ENCODE measurements around the gene GFPT1. TPM values are rescaled to one million over a fixed set of nuclear protein-coding genes. Genes with fewer than 3 reads are reported as not detected.

Gene GFPT1
- total RNA-seq, 1 donor from 2014 or later = 80.7 TPM

GRCh38 chr2:69330781-69331180 is 56.2 kb downstream of the GFPT1 start:
- no peak for DNase-seq (ENCODE audit: low read depth)

GRCh38 chr2:69322631-69323030 is 64.4 kb downstream of the GFPT1 start:
- no peak for DNase-seq (ENCODE audit: low read depth)

DNA sequence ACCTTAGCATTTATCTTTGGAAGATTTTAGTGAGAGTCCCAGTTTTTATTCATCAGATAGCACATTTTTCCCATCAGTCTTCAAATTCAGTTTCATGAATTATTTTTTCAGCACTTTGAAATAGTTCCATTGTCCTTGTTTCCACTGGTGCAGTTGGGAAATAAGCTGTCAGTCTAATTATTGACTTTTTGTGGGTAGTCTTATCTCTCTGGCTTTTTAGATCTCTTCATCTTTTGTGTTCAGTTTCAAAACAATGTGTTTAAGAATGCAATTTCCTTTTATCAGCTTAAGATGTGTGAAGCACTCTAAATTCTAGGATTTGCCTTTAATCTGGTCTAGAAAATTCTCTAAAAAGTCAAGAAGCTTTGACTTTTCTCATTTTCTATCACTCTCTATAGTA is 70.5 kb downstream of the GFPT1 start:
- no peak for DNase-seq (ENCODE audit: low read depth)

DNA sequence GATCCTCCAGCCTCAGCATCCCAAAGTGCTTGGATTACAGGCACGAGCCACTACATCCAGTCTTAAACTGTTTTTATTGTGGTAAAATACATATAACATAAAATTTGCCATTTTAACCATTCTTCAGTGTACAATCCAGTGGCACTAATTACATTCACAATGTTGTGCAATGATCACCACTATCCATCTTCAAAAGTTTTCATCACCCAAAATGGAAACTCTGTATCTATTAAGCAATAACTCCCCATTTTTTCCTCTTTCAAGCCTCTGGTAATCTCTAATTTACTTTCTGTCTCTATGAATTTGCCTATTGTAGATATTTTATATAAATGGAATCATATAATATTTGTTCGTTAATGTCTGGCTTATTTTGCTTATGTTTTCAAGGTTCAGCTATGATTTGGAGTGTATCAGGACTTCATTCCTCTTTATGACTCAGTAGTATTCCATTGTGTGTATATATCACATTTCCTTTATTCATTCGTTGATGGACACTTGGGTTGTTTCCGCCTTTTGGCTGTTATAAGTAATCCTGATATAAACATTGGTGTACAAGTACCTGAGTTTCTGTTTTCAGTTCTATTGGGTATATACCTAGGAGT is 71.8 kb downstream of the GFPT1 start:
- DNase-seq (ENCODE audit: low read depth) = no peak

DNA sequence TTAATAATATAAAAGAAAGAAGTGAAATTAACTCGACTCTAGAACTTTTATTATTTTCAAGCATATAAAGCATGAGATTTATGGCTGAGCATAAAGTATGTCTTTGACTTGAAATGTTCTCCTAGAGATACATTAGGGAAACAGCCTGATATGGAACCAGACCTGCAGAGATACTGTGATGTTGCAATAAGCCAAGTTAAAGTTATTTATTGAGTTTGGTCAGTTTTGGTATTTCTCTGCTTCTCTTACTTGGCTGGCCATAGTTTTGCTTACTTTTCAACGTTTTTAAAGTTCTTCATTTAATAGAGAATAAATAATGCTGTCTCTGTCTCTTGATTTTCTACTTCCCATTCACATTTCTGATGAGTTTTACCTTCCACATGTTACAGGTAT is 76.0 kb downstream of the GFPT1 start:
- no peak for DNase-seq (ENCODE audit: low read depth)

DNA sequence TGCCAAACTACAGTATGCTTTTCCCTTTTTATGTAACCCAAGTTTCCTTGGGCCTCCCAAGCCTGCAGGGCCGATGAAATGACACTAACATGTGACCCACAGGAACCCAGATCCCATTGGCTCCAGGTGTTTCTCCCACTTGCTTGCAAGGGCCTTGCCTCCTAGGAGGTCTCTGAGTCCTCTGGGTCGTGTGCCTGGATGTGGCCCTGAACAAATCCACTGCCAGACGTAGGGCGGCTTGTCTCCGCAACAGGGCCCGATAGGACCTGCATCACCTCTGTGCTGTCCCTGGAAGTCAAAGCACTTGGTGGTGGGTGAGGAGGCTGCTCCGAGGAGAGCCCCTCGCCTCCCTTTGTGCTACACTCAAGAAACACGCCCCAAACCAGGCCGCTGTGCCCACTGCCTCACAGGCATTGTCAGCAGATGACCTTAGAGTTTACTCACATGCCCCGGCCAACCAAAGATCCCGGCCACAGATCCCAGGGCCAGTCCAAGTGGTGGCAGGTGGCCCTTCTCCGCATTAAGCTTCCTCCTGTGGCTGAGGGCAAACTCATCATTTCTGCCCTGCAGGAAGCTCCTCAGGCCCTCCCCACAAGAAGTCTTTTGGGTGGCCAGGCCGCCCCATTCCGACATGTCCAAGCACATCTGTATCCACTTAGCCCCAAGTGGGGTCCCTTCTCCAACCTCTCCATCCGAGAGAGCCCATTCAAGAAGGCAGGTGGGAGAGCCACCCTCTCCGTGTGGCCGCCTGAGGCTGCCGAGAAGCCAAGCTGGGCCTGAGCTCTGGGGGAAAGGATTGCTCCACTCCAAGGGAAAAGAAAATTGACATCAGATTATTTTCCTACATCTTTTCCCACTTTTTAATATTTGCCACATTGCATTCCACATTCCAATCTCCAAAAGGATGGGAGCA is 76.7 kb downstream of the GFPT1 start:
- peak; percentile 44 for DNase-seq (ENCODE audit: low read depth)

DNA sequence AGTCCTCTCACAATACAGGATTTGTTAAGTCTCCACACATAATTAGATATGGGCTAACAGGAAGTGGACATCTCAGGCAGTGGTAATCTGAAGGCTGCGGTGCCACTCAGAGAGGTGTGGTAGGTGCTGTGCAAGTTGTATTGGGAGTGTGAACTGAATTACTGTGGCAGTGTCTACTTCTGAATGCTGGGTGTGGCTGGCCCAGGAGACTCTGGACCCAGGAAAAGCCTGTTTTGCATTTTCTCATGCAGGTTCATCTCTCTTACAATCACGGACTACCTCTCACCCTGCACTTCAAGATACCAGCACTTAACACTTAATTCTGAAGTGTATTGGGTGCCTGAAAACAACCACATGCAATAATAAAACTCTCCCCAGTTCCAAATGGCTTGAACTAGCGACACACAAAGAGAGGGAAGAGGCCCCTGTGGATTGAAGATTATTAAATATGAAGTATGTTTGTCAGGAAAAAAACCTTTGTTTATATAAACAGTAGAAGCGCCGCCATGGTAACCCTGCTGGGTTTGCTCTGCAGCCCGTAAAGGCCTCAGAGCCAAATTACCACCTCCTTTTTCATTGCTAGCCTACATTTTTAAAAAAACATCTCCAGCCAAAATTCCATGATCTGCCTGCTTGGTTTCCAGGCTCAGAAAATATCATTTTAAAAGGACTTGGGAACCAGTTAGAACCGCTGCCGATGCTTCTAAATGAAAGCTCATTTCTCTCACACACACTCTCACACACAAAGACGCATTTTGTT is 77.5 kb downstream of the GFPT1 start:
- DNase-seq (ENCODE audit: low read depth) = peak; percentile 73

DNA sequence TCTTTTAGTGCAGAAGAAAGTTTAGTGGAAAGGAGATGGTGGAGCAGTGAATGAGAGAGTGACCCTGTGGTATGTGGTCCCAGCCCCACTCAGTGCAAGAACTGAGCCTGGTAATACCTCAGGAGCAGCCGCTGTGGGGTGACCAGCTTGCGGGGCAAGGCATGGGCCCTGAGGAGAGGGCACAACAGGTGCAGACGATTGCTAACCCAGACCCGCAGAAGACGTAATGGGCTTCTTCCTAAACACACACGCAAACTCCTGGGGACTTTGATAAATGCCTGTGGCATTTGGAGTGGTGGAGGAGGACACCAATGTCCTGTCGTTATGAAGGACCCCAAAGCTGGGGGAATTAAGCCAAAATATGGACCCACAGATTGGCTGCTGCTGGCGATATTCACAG is 78.7 kb downstream of the GFPT1 start:
- DNase-seq (ENCODE audit: low read depth) = no peak

GRCh38 chr2:69307579-69308064 is 79.4 kb downstream of the GFPT1 start:
- DNase-seq (ENCODE audit: low read depth) = no peak

DNA sequence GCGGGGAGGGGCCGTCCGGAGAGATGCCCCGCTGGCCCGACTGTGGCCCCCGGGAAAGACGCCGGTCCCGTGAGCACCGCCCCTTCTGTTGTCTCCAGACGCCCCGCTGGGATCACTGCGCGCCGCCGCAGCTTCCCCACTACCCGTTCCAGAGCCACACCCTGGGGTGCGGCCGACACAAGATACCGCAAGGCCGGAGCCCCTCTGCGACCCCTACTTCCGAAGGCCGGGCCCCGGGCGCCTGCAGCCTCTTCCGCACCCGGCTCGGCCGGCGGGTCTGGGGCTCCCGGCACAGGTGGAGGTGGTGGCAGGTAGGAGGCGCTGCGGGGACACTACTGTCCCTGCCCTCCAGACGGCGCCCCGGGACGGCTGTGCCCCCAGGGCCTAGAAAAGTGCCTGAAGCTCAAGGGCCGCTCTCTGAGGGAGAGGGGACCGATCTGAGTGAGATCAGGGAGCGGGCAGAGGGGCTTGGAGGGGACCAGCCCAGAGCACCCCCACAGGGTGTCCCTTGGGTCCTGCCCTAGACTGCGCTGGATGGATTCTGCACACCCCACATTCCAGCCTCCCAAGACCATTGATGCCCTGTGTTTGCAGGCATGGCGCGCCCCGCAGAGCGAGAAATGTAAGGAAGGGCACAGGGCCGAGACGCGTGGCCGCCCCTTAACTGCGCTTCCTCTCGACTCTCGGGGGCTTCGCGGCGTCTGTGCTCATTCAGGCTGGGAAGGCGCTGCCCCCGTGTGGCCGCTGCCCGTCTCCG is 80.0 kb downstream of the GFPT1 start:
- peak; percentile 89 for DNase-seq (ENCODE audit: low read depth)

GRCh38 chr2:69306393-69306821 is 80.6 kb downstream of the GFPT1 start:
- peak; percentile 39 for DNase-seq (ENCODE audit: low read depth)

GRCh38 chr2:69305712-69306392 is 81.2 kb downstream of the GFPT1 start:
- no peak for DNase-seq (ENCODE audit: low read depth)

DNA sequence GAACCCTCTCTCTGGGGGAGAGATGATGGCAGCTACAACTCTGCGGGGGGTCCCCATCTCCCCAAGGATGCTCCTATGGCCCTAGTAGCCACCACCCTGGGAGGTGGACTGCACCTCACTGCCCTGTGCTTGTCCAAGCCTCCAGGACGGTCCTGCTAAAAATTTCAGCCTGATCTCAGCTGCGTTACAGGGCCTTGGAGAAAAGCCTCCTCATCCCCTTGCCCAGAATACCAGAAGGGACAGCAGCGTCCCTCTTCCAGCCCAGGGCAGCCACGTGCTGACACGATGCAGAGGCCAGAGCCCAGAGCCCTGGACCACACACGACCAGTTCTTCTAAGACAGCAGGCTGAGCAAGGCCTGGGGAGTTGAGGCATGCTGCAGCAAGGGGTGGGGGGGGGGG is 81.9 kb downstream of the GFPT1 start:
- no peak for DNase-seq (ENCODE audit: low read depth)

DNA sequence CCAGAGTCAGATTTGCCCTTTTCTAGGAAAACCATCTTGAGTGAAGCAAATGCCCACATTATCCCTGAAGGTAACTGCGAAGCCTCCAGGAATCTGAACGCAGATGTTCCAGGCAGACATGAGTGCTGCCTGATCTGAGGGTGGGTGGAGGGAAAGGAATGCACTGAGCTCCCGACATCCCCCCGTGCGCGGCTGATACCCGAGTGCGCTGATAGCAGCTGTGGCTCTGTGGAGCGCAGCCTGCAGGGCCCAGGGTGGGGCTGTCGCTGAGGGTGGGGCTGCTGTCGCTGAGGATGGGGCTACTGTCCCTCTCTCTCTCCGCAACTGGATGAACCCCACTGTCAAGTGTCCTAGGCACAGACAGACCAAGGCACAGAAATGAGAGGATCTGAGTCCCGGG is 82.4 kb downstream of the GFPT1 start:
- DNase-seq (ENCODE audit: low read depth) = no peak

GRCh38 chr2:69300650-69301049 is 86.4 kb downstream of the GFPT1 start:
- no peak for DNase-seq (ENCODE audit: low read depth)

DNA sequence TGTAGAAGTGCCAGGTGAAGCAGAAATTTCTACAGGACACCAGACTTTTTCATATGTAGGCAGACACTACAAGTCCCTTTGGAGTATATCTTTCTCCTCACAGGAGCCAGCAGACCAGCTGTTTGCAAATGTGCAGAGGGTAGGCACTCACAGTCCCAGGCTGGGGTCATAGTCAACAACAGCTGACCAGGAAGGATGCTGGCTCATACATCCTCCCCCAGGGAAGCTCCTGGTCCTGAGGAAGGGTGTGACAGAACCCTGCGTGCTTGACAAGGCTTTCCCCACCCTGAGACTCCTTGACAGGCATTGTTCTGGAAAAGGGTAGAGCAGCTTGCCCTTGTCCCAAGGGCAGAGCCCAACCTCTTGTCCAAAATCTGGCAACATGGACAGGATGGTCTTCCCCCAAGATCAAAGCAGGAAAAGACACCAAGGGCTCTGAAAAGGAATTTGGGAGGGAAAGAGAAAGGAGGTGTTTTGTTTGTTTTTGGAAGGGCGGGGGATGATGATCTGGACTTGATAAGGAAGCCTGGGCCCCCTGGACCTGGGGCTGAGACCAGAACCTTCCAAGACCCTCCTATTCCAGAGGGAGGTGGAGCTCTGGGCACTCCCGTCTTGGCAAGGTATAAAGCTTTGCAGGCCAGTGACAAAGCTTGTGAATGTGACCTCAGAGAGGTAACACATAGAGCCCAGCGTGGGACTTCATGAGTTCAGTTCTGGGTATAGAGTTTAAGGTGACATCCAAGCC is 87.1 kb downstream of the GFPT1 start:
- peak; percentile 75 for DNase-seq (ENCODE audit: low read depth)

- peak; percentile 60 for DNase-seq (ENCODE audit: low read depth)
Observed at GRCh38 chr2:69298862-69299261, 88.2 kb downstream of the GFPT1 start.

DNA sequence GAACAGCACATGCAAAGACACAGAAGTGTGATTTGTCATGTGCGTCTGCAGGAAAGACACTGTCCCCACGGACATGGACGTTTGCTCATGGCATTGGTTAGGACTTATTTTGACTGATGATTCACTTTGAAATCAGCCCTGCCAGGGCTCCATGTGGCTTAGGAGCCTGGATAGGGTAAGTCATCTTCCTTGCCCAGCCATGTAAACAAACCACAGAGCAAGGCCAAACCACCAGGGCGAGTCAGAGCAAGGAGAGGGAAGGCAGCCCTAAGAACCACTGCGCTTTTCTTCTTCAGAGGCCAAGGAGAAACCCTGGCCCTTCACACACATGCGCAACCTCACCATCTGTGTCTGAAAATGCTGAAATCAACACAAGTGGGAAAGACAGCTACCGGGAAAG is 88.8 kb downstream of the GFPT1 start:
- DNase-seq (ENCODE audit: low read depth) = peak; percentile 97

- no peak for DNase-seq (ENCODE audit: low read depth)
Observed at GRCh38 chr2:69297216-69297615, 89.8 kb downstream of the GFPT1 start.

DNA sequence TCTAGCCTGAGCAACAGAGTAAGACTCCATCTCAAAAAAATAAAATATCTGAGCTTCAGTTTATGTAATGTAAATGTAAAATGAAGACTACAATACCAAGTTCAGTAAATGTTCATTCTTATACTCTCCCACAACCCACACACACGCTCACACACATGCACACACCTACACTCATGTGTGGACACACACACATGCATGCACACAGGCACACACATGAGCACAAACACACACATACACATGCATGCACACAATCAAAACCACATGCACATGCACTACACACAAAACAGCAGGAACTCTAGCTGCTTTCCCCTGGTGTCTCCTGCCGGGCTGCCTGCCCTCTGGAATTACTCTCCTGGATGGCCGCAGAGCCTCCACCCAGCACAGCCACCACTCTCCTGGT is 90.6 kb downstream of the GFPT1 start:
- no peak for DNase-seq (ENCODE audit: low read depth)
